DMS 273 treated with DMSO at 0.1 percent for 48 hours (cell line): ENCODE data around the gene DSG2.
"Not testable (repeated sequence)": the region's sequence is repeated elsewhere in the genome, so short reads cannot be mapped to it uniquely, and the experiment has no call there.

Experiments
- DNase-seq: peaks from one replicate; lab custom pipeline; 2025; lab: John Stamatoyannopoulos, UW

The DSG2 gene

GRCh38 chr18:31500051-31500688 is 2.2 kb downstream of the DSG2 start:
- no peak for DNase-seq

- no peak for DNase-seq
Observed at GRCh38 chr18:31503011-31503410, 5.0 kb downstream of the DSG2 start.

- DNase-seq: no peak
Observed at GRCh38 chr18:31504455-31505147, 6.6 kb downstream of the DSG2 start.

GRCh38 chr18:31505156-31505555 is 7.2 kb downstream of the DSG2 start:
- no peak for DNase-seq

GRCh38 chr18:31506024-31506742 is 8.2 kb downstream of the DSG2 start:
- DNase-seq: no peak

- not testable (repeated sequence) for DNase-seq
Observed at GRCh38 chr18:31507124-31507523, 9.1 kb downstream of the DSG2 start.

GRCh38 chr18:31508781-31509180 is 10.8 kb downstream of the DSG2 start:
- DNase-seq: no peak

GRCh38 chr18:31509571-31509970 is 11.6 kb downstream of the DSG2 start:
- DNase-seq: no peak

GRCh38 chr18:31510319-31510718 is 12.3 kb downstream of the DSG2 start:
- no peak for DNase-seq

- DNase-seq: no peak
Observed at GRCh38 chr18:31511098-31511497, 13.1 kb downstream of the DSG2 start.

GRCh38 chr18:31512203-31512764 is 14.3 kb downstream of the DSG2 start:
- DNase-seq: no peak

GRCh38 chr18:31513189-31513935 is 15.4 kb downstream of the DSG2 start:
- no peak for DNase-seq

- peak; percentile 21 for DNase-seq
Observed at GRCh38 chr18:31516437-31516836, 18.5 kb downstream of the DSG2 start.

- DNase-seq: no peak
Observed at GRCh38 chr18:31526374-31526773, 28.4 kb downstream of the DSG2 start.

GRCh38 chr18:31533236-31533635 is 35.3 kb downstream of the DSG2 start:
- DNase-seq: no peak

- no peak for DNase-seq
Observed at GRCh38 chr18:31538837-31539236, 40.9 kb downstream of the DSG2 start.

GRCh38 chr18:31546476-31546875 is 48.5 kb downstream of the DSG2 start:
- no peak for DNase-seq

GRCh38 chr18:31548853-31549252 is 50.9 kb downstream of the DSG2 start:
- no peak for DNase-seq

- no peak for DNase-seq
Observed at GRCh38 chr18:31549416-31549815, 51.4 kb downstream of the DSG2 start.

- no peak for DNase-seq
Observed at GRCh38 chr18:31551883-31552282, 53.9 kb downstream of the DSG2 start.

- no peak for DNase-seq
Observed at GRCh38 chr18:31553800-31554199, 55.8 kb downstream of the DSG2 start.

- no peak for DNase-seq
Observed at GRCh38 chr18:31554776-31555175, 56.8 kb downstream of the DSG2 start.
